Fibroblast of upper back skin (primary cell): ENCODE data around the gene CD6.

Source experiments
- DNase-seq: peaks from one replicate; pipeline ENCODE4 v3.0.0-alpha.2; 2013

Gene CD6

GRCh38 chr11:61011950-61012736, 40.7 kb downstream of the CD6 start:
- peak; percentile 74 for DNase-seq

- DNase-seq, result no peak
Measured at GRCh38 chr11:61012737-61013215, 41.3 kb downstream of the CD6 start.

GRCh38 chr11:61018059-61018458, 46.6 kb downstream of the CD6 start:
- no peak for DNase-seq

- DNase-seq, result no peak
Measured at GRCh38 chr11:61019037-61019831, 47.8 kb downstream of the CD6 start.

GRCh38 chr11:61019832-61020405, 48.4 kb downstream of the CD6 start:
- DNase-seq, result no peak

GRCh38 chr11:61020551-61021235, 49.2 kb downstream of the CD6 start:
- DNase-seq, result no peak

- no peak for DNase-seq
Measured at GRCh38 chr11:61021661-61022212, 50.3 kb downstream of the CD6 start.

- DNase-seq, result no peak
Measured at GRCh38 chr11:61022311-61023085, 51.0 kb downstream of the CD6 start.

- no peak for DNase-seq
Measured at GRCh38 chr11:61023086-61023965, 51.8 kb downstream of the CD6 start.

GRCh38 chr11:61023966-61024295, 52.5 kb downstream of the CD6 start:
- DNase-seq, result no peak

- DNase-seq, result no peak
Measured at GRCh38 chr11:61024938-61025820, 53.7 kb downstream of the CD6 start.

- DNase-seq, result no peak
Measured at GRCh38 chr11:61025821-61026120, 54.3 kb downstream of the CD6 start.

GRCh38 chr11:61026121-61027031, 54.9 kb downstream of the CD6 start:
- no peak for DNase-seq

GRCh38 chr11:61027141-61027840, 55.8 kb downstream of the CD6 start:
- no peak for DNase-seq

GRCh38 chr11:61028135-61028729, 56.8 kb downstream of the CD6 start:
- DNase-seq, result no peak

- no peak for DNase-seq
Measured at GRCh38 chr11:61032824-61033223, 61.3 kb downstream of the CD6 start.

GRCh38 chr11:61033417-61033816, 61.9 kb downstream of the CD6 start:
- no peak for DNase-seq

- peak; percentile 20 for DNase-seq
Measured at GRCh38 chr11:61034111-61034510, 62.6 kb downstream of the CD6 start.
